SK-N-SH (cell line): Measurements from ENCODE around the gene NUFIP1. TPM values are rescaled to one million over a fixed set of nuclear protein-coding genes. Genes with fewer than 3 reads are reported as not detected.

Experiments
- CTCF ChIA-PET: fragments of 300-600, 350-600 bp; formaldehyde crosslinking; extraction: SDS; loops from one replicate; lab custom pipeline; 2021; lab: Yijun Ruan, JAX
- POLR2A ChIA-PET: fragments of 350-600 bp; sonication (Branson Sonifier 250); formaldehyde crosslinking; extraction: SDS; loops from one replicate; lab custom pipeline; 2020; ENCODE audit warnings: antibody characterized with exemption, inconsistent platforms; lab: Yijun Ruan, JAX
- DNase-seq: peaks from one replicate; pipeline ENCODE4 v3.0.0; 2012
- H2AFZ ChIP-seq: fragments of 200-600 bp; sonication (generic); 2 replicates; pipeline ENCODE4 v1.8.1; 2016; ENCODE audit warnings: antibody characterized with exemption, mild to moderate bottlenecking, low read depth
- H3F3A ChIP-seq: fragments of 200-600 bp; sonication (generic); replicated peaks from 2 replicates; pipeline ENCODE3; 2016; ENCODE audit warnings: antibody characterized with exemption, mild to moderate bottlenecking; ENCODE audit not compliant: insufficient read depth
- H3K27ac ChIP-seq, 2 experiments: fragments of 200-500 bp in 1 of 2; fragments of 200-600 bp in 1 of 2; sonication (Bioruptor generic) in 1 of 2; sonication (generic), shearing (Covaris generic) in 1 of 2; 2 replicates each; pipeline versions ENCODE4 v1.5.1 to v1.6.1; 2014 to 2016; ENCODE audit warnings: low read depth in 2 of 2, inconsistent platforms in 1 of 2, low read length in 1 of 2, mild to moderate bottlenecking in 1 of 2, mixed read lengths in 1 of 2
- H3K27me3 ChIP-seq: fragments of 200-600 bp; sonication (generic), shearing (Covaris generic); 2 replicates; pipeline ENCODE4 v1.6.1; 2016; ENCODE audit warnings: mixed run types; ENCODE audit not compliant: insufficient read depth
- H3K36me3 ChIP-seq, 2 experiments: fragments of 200-500 bp in 1 of 2; fragments of 200-600 bp in 1 of 2; sonication (Bioruptor generic) in 1 of 2; sonication (generic) in 1 of 2; replicated peaks in 1 of 2; 2 replicates each; pipeline versions ENCODE3 to v1.5.1; 2014 to 2016; ENCODE audit warnings: low read length in 1 of 2, mild to moderate bottlenecking in 1 of 2; ENCODE audit not compliant: insufficient read depth in 2 of 2, control insufficient read depth in 1 of 2
- H3K4me1 ChIP-seq, 2 experiments: fragments of 200-500 bp in 1 of 2; fragments of 200-600 bp in 1 of 2; sonication (Bioruptor generic) in 1 of 2; sonication (generic), shearing (Covaris generic) in 1 of 2; 2 replicates each; pipeline versions ENCODE4 v1.5.1 to v1.6.1; 2014 to 2016; ENCODE audit warnings: low read depth in 1 of 2, low read length in 1 of 2, mixed run types in 1 of 2; ENCODE audit not compliant: insufficient read depth in 2 of 2, control insufficient read depth in 1 of 2
- H3K4me2 ChIP-seq: fragments of 200-600 bp; sonication (generic), shearing (Covaris generic); 2 replicates; pipeline ENCODE4 v1.6.1; 2017; ENCODE audit warnings: mixed run types
- H3K4me3 ChIP-seq, 2 experiments: fragments of 200-500 bp in 1 of 2; fragments of 200-600 bp in 1 of 2; sonication (Bioruptor generic) in 1 of 2; sonication (generic), shearing (Covaris generic) in 1 of 2; 2 replicates each; pipeline versions ENCODE4 v1.5.1 to v1.8.1; 2014 to 2016; ENCODE audit warnings: low read depth in 2 of 2, inconsistent platforms in 1 of 2, low read length in 1 of 2, mild to moderate bottlenecking in 1 of 2, mixed read lengths in 1 of 2, moderate library complexity in 1 of 2
- H3K79me2 ChIP-seq: fragments of 200-600 bp; sonication (generic); 2 replicates; pipeline ENCODE4 v1.8.1; 2017; ENCODE audit warnings: mild to moderate bottlenecking; ENCODE audit not compliant: insufficient read depth
- H3K9ac ChIP-seq: fragments of 200-600 bp; sonication (generic); 2 replicates; pipeline ENCODE4 v1.6.1; 2017; ENCODE audit warnings: mixed run types
- H3K9me2 ChIP-seq: fragments of 200-600 bp; sonication (generic); 2 replicates; pipeline ENCODE4 v1.6.1; 2017; ENCODE audit warnings: mixed run types
- H3K9me3 ChIP-seq: fragments of 200-600 bp; sonication (generic); 2 replicates; pipeline ENCODE4 v1.6.1; 2017; ENCODE audit warnings: mixed run types, mild to moderate bottlenecking, moderate library complexity
- H4K20me1 ChIP-seq: fragments of 200-600 bp; sonication (generic); 2 replicates; pipeline ENCODE4 v1.6.1; 2017; ENCODE audit warnings: mild to moderate bottlenecking, mixed run types; ENCODE audit not compliant: insufficient read depth
- CHD2 ChIP-seq: fragments of 150-350 bp; IDR thresholded peaks from 2 replicates; pipeline ENCODE4 v1.6.1; 2018; ENCODE audit warnings: low read length; ENCODE audit not compliant: partially characterized antibody
- EP300 ChIP-seq, 2 experiments: IDR thresholded peaks; 2 replicates each; pipeline versions ENCODE4 v1.4.0 to v1.6.1; 2012; ENCODE audit warnings: borderline replicate concordance in 1 of 2, low read depth in 1 of 2, low read length in 1 of 2
- FOSL2 ChIP-seq: IDR thresholded peaks from 2 replicates; pipeline ENCODE4 v1.4.0; 2012; ENCODE audit warnings: low read depth, mild to moderate bottlenecking, moderate library complexity, borderline replicate concordance
- FOXJ3 ChIP-seq: sonication (generic); formaldehyde crosslinking; IDR thresholded peaks from 2 replicates; pipeline ENCODE4 v1.5.1; 2020; ENCODE audit warnings: mild to moderate bottlenecking, missing genetic modification reagents
- FOXM1 ChIP-seq: IDR thresholded peaks from 2 replicates; pipeline ENCODE4 v1.4.0; 2012; ENCODE audit warnings: low read depth, mild to moderate bottlenecking
- GABPA ChIP-seq: IDR thresholded peaks from 2 replicates; pipeline ENCODE4 v1.4.0; 2012; ENCODE audit warnings: low read depth, mild to moderate bottlenecking
- GATA2 ChIP-seq: sonication (generic); formaldehyde crosslinking; IDR thresholded peaks from 2 replicates; pipeline ENCODE4 v1.5.0; 2020; ENCODE audit warnings: mild to moderate bottlenecking, missing genetic modification reagents
- IRF3 ChIP-seq: fragments of 150-350 bp; IDR thresholded peaks from 2 replicates; pipeline ENCODE4 v1.6.1; 2016; ENCODE audit warnings: mild to moderate bottlenecking, low read depth, low read length
- JUND ChIP-seq: IDR thresholded peaks from 2 replicates; pipeline ENCODE4 v1.4.0; 2012
- MEF2A ChIP-seq: IDR thresholded peaks from 2 replicates; pipeline ENCODE4 v1.4.0; 2012; ENCODE audit warnings: low read depth, borderline replicate concordance
- MXI1 ChIP-seq: IDR thresholded peaks from 2 replicates; pipeline ENCODE4 v1.6.1; 2012; ENCODE audit warnings: mild to moderate bottlenecking, low read depth, low read length, improper control_type of control experiment
- NRF1 ChIP-seq: IDR thresholded peaks from 2 replicates; pipeline ENCODE4 v1.6.1; 2012; ENCODE audit warnings: low read depth, mild to moderate bottlenecking, low read length
- RFX5 ChIP-seq: IDR thresholded peaks from 2 replicates; pipeline ENCODE4 v1.6.1; 2012; ENCODE audit warnings: mild to moderate bottlenecking, improper control_type of control experiment, low read length
- RXRA ChIP-seq: IDR thresholded peaks from 2 replicates; pipeline ENCODE4 v1.4.0; 2012; ENCODE audit warnings: low read depth, mild to moderate bottlenecking, borderline replicate concordance
- SMC3 ChIP-seq: IDR thresholded peaks from 2 replicates; pipeline ENCODE4 v1.6.1; 2012; ENCODE audit warnings: low read depth, low read length, improper control_type of control experiment
- TAF1 ChIP-seq: IDR thresholded peaks from 2 replicates; pipeline ENCODE4 v1.6.1; 2012; ENCODE audit warnings: low read depth, mild to moderate bottlenecking, low read length, moderate library complexity, borderline replicate concordance
- TEAD4 ChIP-seq: IDR thresholded peaks from 2 replicates; pipeline ENCODE4 v1.4.0; 2012; ENCODE audit warnings: mild to moderate bottlenecking, borderline replicate concordance; ENCODE audit not compliant: insufficient read depth
- USF2 ChIP-seq: fragments of 150-350 bp; IDR thresholded peaks from 2 replicates; pipeline ENCODE4 v1.6.1; 2017; ENCODE audit warnings: antibody characterized with exemption, low read length, low read depth, borderline replicate concordance
- ZBTB33 ChIP-seq: IDR thresholded peaks from 2 replicates; pipeline ENCODE4 v1.4.0; 2012; ENCODE audit warnings: low read depth, borderline replicate concordance
- WGBS: methylation state at CpG from one replicate; pipeline ENCODE4 v1.1.6; 2017; ENCODE audit warnings: low lambda C conversion rate; 5-methylcytosine and 5-hydroxymethylcytosine counted together
- polyA plus RNA-seq, 3 experiments: library from polyadenylated mRNA; depleted of rRNA; stranded (reverse); fragments of >200 nt; gene quantifications; 2 replicates each; pipeline ENCODE4 v1.2.3, GENCODE V29; 2012
- TF ChIP-seq, protein P1 (sequence below): IDR thresholded peaks from 2 replicates; pipeline ENCODE4 v1.4.0; 2012; ENCODE audit warnings: low read depth, borderline replicate concordance
- TF ChIP-seq, protein P2 (sequence below): IDR thresholded peaks from 2 replicates; pipeline ENCODE4; 2012
- TF ChIP-seq, protein P3 (sequence below): fragments of 200-600 bp; sonication (generic); IDR thresholded peaks from 2 replicates; pipeline ENCODE4 v1.6.1; 2017; ENCODE audit warnings: antibody characterized with exemption, mild to moderate bottlenecking, moderate library complexity

NUFIP1 gene
- polyA plus RNA-seq, 1 of the 3 experiments (the other 2 are of a cell fraction), result 1.9 TPM

DNA sequence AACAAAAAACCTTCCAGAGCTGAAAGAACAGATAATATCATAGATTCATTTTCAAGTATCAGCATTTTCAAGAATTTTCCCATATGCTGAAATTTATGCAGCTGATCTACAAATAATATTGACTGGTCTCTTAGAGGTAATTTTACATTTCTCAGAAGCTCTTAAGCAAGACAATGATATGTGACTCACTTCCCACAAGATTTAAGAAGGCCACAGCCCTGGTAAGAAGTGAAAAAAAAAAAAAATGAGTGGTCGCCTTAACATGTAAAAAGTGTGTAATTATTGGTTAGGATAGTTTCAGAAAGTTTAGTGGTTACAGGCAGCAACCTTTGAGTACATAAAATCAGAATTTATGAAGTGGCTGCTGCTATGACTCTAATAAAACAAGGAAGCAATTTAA is 54.5 kb downstream of the NUFIP1 start (continued):
- TF ChIP-seq EP300 (IDR thresholded peaks at IDR 0.05; ENCODE audit: borderline replicate concordance in 1 of 2, low read depth in 1 of 2, low read length in 1 of 2) (no peak), FOXM1 (no peak), GATA2 (CRISPR knock-in tag) (no peak), CHD2 (no peak), SMC3 (no peak)
- TF ChIP-seq, protein P1, sequence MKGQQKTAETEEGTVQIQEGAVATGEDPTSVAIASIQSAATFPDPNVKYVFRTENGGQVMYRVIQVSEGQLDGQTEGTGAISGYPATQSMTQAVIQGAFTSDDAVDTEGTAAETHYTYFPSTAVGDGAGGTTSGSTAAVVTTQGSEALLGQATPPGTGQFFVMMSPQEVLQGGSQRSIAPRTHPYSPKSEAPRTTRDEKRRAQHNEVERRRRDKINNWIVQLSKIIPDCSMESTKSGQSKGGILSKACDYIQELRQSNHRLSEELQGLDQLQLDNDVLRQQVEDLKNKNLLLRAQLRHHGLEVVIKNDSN, result no peak
- TF ChIP-seq, all 33 proteins: peak for 3

DNA sequence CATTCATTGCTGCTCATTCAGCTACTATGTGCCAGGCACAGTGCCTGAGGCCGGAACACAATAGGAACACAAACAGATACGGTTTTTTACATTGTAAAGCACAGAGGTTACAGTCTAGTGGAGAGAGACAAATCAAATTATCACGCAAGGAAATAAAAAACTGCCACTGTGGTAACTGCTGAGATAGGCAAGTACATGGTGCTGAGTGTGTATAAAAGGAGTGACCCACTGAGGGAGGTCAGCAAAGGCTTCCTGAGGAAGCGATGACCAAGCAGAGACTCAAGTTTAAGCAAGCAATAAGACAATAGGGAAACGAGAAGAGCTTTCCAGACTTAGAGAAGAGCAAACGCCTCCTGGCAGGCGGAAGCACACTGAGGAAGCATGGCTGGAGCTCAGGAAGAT is 56.4 kb downstream of the NUFIP1 start:
- Histone ChIP-seq H3K9me3 (no peaks in the 10 kb centered on the region), H3F3A (peaks cover 17% of the 10 kb centered on the region), H3K4me3 (no peak overlapping the region), H3K79me2 (no peaks in the 10 kb centered on the region), H3K9me2 (no peaks in the 10 kb centered on the region), H2AFZ (peak overlapping the region; percentile 12; the same call in 1 of the 2 replicates), H3K4me1 (peaks cover 13 to 29% of the 10 kb centered on the region in 2 experiments), H3K27me3 (no peaks in the 10 kb centered on the region), H3K27ac (peak overlapping the region; percentile 29 to 80; a peak in 3 of 4 replicates), H3K9ac (no peak overlapping the region), H4K20me1 (no peaks in the 10 kb centered on the region), H3K36me3 (no peaks in the 10 kb centered on the region), H3K4me2 (0 out of 2 replicates have a peak overlapping the region, but pooled peaks have one; percentile 29)
- ChIA-PET POLR2A (interaction anchor here (0.8 kb wide), 1 partner anchor 55 kb away, joined by 3 read pairs; no protein-coding TSS in a partner anchor), CTCF (interaction anchor here (1.4 kb wide), 2 partner anchors 11 to 14 kb away, joined by 5 to 6 read pairs; no protein-coding TSS in a partner anchor)
- WGBS, result 81% methylated on average over 7 of the region's 7 CpGs
- no peak for DNase-seq
- TF ChIP-seq IRF3 (no peak), TEAD4 (no peak), FOXM1 (no peak), JUND (no peak), GABPA (no peak), USF2 (no peak), RFX5 (no peak), FOXJ3 (CRISPR knock-in tag) (no peak), RXRA (no peak), NRF1 (no peak), MXI1 (no peak), EP300 (IDR thresholded peaks at IDR 0.05; ENCODE audit: borderline replicate concordance in 1 of 2, low read depth in 1 of 2, low read length in 1 of 2) (no peak), FOSL2 (no peak), ZBTB33 (no peak), MEF2A (no peak), TAF1 (no peak)
- TF ChIP-seq, protein P2, sequence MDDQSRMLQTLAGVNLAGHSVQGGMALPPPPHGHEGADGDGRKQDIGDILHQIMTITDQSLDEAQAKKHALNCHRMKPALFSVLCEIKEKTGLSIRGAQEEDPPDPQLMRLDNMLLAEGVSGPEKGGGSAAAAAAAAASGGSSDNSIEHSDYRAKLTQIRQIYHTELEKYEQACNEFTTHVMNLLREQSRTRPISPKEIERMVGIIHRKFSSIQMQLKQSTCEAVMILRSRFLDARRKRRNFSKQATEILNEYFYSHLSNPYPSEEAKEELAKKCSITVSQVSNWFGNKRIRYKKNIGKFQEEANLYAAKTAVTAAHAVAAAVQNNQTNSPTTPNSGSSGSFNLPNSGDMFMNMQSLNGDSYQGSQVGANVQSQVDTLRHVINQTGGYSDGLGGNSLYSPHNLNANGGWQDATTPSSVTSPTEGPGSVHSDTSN, result no peak
- TF ChIP-seq, protein P3, sequence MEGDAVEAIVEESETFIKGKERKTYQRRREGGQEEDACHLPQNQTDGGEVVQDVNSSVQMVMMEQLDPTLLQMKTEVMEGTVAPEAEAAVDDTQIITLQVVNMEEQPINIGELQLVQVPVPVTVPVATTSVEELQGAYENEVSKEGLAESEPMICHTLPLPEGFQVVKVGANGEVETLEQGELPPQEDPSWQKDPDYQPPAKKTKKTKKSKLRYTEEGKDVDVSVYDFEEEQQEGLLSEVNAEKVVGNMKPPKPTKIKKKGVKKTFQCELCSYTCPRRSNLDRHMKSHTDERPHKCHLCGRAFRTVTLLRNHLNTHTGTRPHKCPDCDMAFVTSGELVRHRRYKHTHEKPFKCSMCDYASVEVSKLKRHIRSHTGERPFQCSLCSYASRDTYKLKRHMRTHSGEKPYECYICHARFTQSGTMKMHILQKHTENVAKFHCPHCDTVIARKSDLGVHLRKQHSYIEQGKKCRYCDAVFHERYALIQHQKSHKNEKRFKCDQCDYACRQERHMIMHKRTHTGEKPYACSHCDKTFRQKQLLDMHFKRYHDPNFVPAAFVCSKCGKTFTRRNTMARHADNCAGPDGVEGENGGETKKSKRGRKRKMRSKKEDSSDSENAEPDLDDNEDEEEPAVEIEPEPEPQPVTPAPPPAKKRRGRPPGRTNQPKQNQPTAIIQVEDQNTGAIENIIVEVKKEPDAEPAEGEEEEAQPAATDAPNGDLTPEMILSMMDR, result no peak
